SK-N-DZ (cell line): ENCODE data around the gene IQSEC1.

Experiments
- DNase-seq: peaks from one replicate; pipeline ENCODE4 v3.0.0-alpha.2; 2015; ENCODE audit warnings: low spot score

IQSEC1 gene

DNA sequence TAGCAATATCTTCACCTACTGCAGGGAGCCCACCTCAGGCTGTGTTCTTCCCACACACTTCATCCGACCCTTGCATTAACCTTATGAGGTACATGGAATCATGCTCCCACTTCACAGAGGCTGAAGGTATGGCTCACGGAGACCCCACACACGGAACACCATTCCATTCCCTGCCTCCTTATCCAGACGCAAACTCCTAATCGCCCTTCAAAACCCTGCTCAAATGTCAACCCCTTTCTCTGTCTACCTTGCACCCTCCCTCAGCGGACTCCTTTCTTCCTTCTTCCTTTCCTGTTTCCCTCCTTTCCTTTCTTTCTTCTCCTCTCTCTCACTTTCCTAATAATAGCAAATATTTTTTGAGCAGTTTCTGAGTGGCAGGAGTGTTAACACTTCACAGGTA, 23.8 kb downstream of the IQSEC1 start:
- no peak for DNase-seq

- DNase-seq, result peak; percentile 37
Measured at GRCh38 chr3:13047296-13048165, 25.7 kb downstream of the IQSEC1 start.

DNA sequence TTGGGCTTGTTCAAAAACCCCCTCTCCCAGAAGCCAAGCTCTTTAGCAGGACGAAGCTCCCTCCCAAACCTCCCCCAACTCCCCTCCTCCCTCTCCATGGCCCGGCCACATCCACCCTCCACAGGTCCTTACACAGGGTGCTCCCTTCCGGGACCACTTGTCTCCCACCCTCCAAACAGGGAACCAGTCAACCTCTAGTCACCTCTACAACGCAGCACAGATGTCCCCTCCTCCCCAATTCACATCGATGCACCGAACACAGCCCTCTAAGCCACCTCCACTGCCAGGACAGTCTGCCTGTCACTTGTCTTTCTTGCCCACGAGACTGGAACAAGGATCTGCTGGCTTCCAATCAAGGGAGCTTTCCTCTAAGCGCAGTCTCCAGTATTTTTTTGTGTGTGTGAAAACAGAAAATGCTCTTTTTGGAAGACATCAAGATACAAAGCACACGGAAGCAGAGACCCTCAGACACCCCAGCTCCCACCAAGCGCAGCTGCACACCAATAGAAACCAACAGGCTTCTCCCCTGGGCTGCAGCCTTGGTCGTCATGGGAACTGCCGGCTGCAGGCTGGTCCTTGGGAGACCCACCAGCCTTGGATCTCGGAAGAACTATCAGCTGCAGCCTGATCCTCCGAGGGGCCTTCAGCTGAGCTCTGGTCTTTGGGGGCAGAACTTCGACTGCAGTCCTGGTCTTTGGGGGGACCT, 26.5 kb downstream of the IQSEC1 start:
- DNase-seq, result peak; percentile 48

DNA sequence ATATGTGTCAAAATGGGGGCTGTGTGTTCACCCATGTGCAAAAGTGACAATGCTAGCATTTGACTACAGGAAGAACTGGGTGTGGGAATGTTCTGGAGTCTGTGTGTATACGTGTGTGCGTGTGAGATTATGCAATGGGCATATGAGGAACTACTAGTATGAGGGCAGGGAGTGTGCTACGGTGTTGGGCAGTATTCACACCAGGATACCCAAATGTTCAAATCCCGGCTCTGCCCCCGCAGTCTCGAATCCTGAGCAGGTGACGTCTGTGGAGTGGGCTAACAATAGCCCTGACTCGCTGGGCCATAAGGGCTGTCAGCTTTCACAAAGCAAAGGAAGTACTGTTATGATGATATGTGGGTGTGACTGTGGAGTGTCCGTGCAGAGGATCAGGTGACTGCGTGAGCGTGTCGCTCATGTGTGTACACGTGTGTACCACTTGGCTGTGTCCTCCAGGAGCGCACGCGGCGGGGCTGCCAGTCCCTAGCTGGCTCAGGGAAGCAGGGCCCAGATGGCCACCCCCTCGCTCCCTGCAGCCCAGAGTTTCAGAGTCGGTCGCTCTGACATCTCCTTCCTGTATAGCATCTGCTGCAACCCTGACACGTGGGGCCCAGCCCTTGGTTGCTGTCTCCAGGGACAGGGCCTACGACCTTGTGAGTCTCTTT, 27.2 kb downstream of the IQSEC1 start:
- DNase-seq, result peak; percentile 51

DNA sequence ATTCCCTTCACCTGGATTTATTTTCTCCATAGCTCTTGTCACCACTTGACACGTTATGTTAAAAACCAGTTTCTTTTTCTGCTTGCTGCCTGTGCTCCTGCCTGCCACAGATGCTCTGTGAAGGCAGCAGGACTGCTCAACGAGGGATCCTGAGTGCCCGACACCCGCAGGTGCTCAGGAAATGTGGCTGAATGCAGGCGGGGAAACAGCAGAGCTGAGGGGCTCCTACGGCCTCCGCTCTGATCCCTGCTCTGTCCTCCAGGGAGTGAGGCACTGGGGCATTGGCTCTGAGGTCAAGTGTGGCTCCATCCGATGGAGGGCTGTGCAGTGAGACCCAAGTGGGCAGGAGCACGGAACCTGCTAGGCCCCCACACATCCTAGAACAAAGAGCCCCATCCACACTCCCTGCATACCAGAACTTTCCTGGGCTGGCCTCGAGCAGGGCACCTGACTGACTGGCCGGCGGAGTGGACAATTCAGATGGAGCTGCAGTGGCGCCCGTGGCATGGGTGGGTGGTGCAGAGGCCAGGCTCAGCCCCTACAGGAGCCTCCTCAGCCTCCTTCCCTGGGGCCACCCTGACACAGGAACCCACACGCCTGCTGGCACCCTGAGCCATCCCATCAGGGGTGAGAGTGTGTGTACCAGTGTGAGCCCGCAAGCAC, 27.9 kb downstream of the IQSEC1 start:
- DNase-seq, result no peak

- no peak for DNase-seq
Measured at GRCh38 chr3:13044496-13045240, 28.6 kb downstream of the IQSEC1 start.

GRCh38 chr3:13043656-13044055, 29.6 kb downstream of the IQSEC1 start:
- no peak for DNase-seq

- DNase-seq, result peak; percentile 93
Measured at GRCh38 chr3:13042715-13043271, 30.4 kb downstream of the IQSEC1 start.

DNA sequence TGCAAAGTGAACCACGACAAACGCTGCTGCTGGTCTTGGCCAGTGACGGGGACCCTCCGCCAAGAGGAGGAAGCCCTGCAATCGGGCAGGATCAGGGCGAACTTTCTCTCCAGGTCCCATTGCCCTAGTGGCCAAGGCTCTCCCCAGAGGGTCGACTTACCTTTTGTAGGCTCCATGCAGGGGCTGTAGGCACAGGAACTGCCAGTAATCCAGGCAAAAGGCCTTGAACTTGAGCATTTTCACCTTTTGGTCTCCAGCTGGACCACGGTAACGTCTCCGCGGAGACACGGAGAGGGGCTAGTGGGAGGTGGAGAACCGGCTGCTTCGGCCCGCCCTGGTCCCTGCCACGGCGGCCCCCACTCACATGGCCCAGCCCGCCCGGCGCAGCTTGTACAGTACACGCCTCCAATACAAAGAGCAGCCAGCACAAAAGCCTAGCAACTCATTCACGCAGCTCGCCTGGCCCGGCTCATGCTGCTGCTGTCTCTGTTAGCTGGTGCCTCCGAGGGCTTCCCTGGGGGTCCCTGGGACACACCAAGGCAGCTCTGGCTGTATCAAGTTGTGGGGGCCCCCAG, 31.0 kb downstream of the IQSEC1 start:
- peak; percentile 73 for DNase-seq

DNA sequence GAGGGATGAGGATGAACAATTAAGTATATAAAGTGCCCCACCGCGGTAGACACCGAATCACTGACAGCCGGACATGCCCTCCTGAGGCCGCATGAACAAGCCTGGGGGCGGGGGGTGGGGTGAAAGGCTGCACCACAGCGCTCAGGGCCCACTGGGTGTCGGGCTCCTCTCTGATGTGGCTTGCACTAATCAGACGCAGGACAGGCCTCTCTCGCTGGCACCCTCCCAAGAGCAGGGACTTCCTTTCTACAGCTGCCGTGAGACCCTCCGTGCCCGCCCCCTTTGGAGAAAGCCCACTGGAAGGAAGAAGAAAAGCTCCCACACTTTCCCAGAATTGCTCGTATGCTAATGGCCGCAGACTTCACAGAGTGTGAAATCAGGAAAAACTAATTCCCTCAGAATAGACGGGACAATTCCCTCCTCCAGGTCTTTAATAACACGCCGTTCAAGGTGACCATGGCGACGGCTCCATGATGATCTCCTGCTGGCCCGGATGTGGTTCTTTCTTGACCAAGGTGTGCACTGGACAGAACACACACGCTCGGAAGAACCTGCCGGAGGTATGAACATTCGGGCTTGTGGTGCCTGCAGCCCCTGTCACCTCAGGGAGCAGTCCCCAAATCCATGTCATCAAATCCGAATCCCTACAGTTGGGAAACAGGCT, 32.0 kb downstream of the IQSEC1 start:
- DNase-seq, result peak; percentile 84

- DNase-seq, result peak; percentile 60
Measured at GRCh38 chr3:13040361-13041074, 32.7 kb downstream of the IQSEC1 start.

DNA sequence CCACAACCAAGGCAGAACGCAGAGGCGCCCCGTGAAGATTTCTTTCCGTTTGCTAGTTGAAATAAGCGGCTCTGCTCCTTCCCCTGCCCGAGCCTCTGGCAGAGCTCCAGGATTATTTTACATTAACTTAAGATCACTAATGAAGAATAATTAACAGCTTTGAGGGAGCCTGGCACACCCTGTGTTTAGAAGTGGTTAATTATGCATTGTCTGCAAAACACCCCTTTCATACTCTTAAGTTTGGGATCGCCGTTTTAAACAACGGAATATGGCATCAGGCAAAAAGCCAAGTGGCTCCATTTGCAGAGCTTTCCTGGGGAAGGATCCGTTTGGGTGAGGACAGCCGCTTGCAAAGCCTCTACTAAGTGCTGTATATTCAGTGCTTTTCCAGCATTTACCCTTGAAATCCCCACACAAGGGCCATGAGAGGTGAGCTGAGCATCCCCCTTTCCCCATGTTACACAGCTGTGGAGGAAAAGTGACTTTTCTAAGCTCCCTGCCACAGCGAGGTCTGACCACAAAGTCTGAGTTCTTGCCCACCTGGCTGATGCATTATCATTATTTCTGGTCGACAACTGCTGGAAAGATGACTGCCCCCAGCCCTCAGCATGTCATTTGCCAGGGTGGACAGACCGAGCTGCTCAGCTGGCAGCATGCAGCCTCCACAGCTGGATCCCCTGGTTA, 33.9 kb downstream of the IQSEC1 start:
- DNase-seq, result no peak

DNA sequence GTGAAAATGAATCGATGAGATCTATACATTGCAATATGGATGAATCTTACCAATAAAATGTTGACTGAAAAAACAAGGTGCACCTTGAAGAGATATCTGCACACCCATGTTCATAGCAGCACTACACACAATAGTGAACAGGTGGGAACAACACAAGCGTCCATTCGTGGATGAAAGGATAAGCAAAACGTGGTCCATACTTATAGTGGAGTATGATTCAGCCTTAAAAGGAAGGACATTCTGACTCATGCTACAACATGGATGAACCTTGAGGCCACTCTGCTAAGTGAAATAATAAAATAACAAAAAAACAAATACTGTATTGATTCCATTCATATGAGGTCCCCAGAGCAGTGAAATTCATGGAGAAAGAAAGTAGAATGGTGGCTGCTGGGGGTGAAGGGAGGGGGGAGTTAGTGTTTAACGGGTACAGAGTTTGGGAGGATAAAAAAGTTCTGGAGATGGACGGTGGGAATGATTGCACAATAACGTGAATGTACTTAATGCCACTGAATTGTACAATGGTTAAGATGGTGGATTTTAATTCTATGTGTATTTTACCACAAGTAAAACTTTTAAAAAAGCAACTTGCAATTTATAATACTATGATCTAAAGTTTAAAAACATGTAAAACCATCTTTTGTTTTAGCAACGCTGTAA, 35.6 kb downstream of the IQSEC1 start:
- DNase-seq, result no peak

DNA sequence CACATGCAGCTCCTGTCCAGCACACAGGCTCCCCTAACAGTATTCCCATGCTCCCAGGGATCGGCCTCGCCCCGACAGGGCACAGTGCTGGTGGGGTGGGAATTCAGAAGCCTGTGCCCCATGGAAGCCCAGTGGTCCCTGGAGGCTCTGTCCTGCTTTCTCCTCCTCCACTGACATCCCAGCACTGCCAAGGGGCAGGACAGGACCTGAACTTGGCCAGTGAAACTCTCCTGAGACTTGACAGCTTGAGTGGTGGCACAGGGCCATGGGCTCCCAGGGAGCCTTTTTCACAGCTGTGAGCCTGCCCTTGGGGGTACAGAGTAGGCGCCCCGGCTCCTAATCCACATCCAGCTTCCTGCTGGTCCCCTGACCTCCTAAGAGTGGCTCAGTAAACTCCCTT, 38.4 kb downstream of the IQSEC1 start:
- DNase-seq, result no peak

DNA sequence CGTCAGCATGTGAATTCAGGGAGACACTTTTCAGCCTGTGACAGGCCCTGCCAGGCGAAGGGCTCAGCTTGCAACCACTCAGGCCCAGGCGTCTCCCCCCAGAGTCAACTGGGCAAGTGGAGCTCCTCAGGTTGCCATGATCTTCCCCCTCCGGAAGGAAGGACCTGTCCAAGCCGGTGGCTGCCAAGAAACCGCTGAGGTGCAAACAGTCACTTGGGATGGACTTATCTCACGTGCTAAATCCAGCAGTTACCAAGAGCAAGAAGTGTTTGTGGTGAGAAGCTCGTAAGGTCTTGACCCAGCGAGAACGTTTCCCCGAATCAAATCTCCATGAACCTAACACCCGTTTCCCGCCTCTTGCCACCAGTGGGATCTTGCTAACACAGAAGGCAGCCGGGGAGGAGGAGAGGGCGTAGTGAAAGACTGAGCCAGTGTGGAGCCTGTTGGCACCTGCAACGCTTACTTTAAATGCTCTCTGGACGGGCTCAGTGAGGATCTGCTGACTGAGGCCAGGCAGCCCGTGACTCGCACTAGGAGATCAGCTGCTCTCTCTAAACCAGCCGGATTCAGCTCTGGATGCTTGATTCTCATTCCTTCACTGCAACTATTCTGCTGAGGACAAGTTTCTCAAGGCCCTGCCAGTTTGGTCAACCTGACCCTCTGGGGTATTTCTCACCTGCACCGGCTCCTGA, 39.0 kb downstream of the IQSEC1 start:
- no peak for DNase-seq

DNA sequence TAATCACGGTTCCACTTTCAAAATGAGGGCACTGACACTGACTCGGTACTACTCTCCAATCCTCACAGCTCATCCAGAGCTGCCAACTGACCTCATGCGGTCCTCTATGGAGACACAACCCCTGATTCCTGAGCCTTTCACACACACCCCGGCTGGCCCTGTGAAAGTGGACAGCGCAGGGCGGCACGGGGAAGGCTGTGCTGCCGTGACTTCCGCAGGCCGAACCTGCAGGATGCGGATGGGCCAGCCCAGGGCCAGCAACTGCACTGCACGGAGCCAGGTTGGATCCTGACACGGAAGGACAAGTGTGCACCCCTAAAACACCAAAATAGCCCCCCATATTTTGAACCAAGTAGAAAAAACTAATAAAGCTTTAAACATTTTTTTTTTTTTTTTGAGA, 41.0 kb downstream of the IQSEC1 start:
- DNase-seq, result no peak

DNA sequence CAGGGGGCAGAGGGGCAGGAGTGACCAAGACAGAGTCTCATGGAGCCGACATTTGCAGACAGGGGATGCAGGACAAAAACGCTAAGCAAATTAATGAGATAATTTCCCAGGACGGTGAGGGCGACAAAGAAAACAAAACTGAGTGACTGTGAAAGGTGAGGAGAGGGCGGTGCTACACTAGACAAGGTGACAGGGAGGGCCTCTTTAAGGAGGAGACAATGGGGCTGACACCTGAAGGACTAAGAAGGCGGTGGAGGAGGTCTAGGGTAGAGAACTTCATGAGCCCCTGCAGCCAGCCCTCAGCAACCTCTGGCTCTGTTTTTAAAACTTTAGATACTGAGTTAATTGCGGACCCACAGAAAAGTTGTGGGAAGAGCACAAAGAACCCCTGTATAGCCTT, 41.6 kb downstream of the IQSEC1 start:
- no peak for DNase-seq

GRCh38 chr3:13030684-13031083, 42.5 kb downstream of the IQSEC1 start:
- DNase-seq, result no peak
